Fibroblast of villous mesenchyme (primary cell): ENCODE results near the gene RTTN. TPM values are rescaled to one million over a fixed set of nuclear protein-coding genes. Genes with fewer than 3 reads are reported as not detected.
"Not testable (repeated sequence)": the region's sequence is repeated elsewhere in the genome, so short reads cannot be mapped to it uniquely, and the experiment has no call there.

Experiments used
- DNase-seq: peaks from one replicate; pipeline ENCODE4 v3.0.0-alpha.2; 2010; ENCODE audit warnings: low read depth
- H3K4me3 ChIP-seq: 2 replicates; pipeline ENCODE4 v1.5.1; 2011; ENCODE audit warnings: low read depth, mild to moderate bottlenecking, low read length
- CTCF ChIP-seq: IDR thresholded peaks from 2 replicates; pipeline ENCODE4 v1.5.1; 2012; ENCODE audit warnings: low read depth, mild to moderate bottlenecking, low read length; ENCODE audit not compliant: insufficient read depth
- total RNA-seq: library from RNA; depleted of rRNA; stranded (reverse); fragments of >200 nt; gene quantifications from 2 replicates; pipeline ENCODE4 v1.2.3, GENCODE V29; 2012

RTTN gene
- total RNA-seq, 1 donor = 24.2 TPM

- H3K4me3 ChIP-seq = no peak overlapping the region
- no peak for TF ChIP-seq CTCF
- DNase-seq = no peak
These were observed 81.3 kb downstream of the RTTN start for GRCh38 chr18:70124139-70124538.

- no peak for TF ChIP-seq CTCF
- no peak for DNase-seq
- no peak overlapping the region for H3K4me3 ChIP-seq
These were observed 83.6 kb downstream of the RTTN start for GRCh38 chr18:70121842-70122241.

- H3K4me3 ChIP-seq = no peak overlapping the region
- peak; percentile 20 for DNase-seq
- no peak for TF ChIP-seq CTCF
These were observed 88.5 kb downstream of the RTTN start for GRCh38 chr18:70116949-70117348.

GRCh38 chr18:70113511-70113910, 92.0 kb downstream of the RTTN start:
- H3K4me3 ChIP-seq = no peak overlapping the region
- no peak for DNase-seq
- TF ChIP-seq CTCF = no peak

- DNase-seq = no peak
- no peak overlapping the region for H3K4me3 ChIP-seq
- TF ChIP-seq CTCF = no peak
These were observed 94.8 kb downstream of the RTTN start for GRCh38 chr18:70110678-70111077.

- H3K4me3 ChIP-seq = no peak overlapping the region
- no peak for TF ChIP-seq CTCF
- DNase-seq = no peak
These were observed 98.4 kb downstream of the RTTN start for GRCh38 chr18:70107091-70107490.

GRCh38 chr18:70102854-70103253, 102.6 kb downstream of the RTTN start:
- DNase-seq, H3K4me3 ChIP-seq: not testable (repeated sequence)
